ENCODE results near the gene DNAAF1. TPM values are rescaled to one million over a fixed set of nuclear protein-coding genes. Genes with fewer than 3 reads are reported as not detected.

The DNAAF1 gene
- polyA plus RNA-seq, 1 of the 3 experiments (the other 2 are of a cell fraction), result 0.35 TPM

DNA sequence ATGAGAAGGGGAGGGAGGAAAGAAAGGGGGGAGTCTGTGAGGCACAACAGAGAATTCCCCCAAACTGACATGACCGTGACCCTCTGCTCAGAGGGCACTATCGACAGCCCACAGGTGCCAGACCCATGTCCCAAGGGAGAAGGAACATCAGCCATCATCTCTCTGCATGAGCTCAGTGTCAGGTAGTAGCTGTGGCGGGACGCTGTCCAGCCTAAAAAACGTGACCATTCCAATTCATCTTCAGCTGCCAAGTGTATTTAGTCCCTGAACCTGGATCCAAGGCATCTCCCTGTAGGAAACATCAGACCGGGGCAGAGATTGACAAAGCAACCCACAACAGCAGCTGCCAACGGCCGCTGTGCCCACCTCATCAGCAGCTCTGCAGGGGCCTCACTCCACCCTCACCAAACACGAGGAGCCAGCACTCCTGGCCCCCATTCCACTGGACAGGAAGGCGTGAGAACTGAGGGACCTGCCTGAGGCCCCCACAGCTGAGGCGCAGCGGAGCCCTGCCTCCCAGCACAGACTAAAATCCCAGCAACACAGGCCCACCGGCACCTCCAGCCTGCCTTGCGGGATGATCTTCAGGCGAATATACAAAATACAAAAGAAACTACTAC is 33.1 kb downstream of the DNAAF1 start:
- Histone ChIP-seq H3K27me3 (ENCODE audit: insufficient read depth) (no peaks in the 10 kb centered on the region), H3K9me3 (no peaks in the 10 kb centered on the region), H3K27ac (ENCODE audit: low read depth in 2 of 2, low read length in 1 of 2) (no peak overlapping the region), H3K4me1 (ENCODE audit: control insufficient read depth in 1 of 2, insufficient read depth in 2 of 2, low read depth in 1 of 2, low read length in 1 of 2) (peaks cover 0 to 7% of the 10 kb centered on the region in 2 experiments; a peak in 1 of 4 replicates), H3K36me3 (replicated peaks in 1 of 2; ENCODE audit: control insufficient read depth in 1 of 2, insufficient read depth in 2 of 2, low read length in 1 of 2) (peaks cover 0 to 48% of the 10 kb centered on the region in 2 experiments), H4K20me1 (ENCODE audit: insufficient read depth) (0 out of 2 replicates have a peak, but pooled peaks cover 5% of the 10 kb centered on the region), H3F3A (replicated peaks; ENCODE audit: insufficient read depth) (no peaks in the 10 kb centered on the region), H3K79me2 (ENCODE audit: insufficient read depth) (no peaks in the 10 kb centered on the region), H3K9me2 (no peaks in the 10 kb centered on the region), H3K4me2 (no peak overlapping the region), H2AFZ (ENCODE audit: low read depth) (no peak overlapping the region), H3K4me3 (ENCODE audit: low read depth in 2 of 2, low read length in 1 of 2) (no peak overlapping the region), H3K9ac (no peak overlapping the region)
- no peak for DNase-seq
- TF ChIP-seq TAF1 (IDR thresholded peaks at IDR 0.05; ENCODE audit: borderline replicate concordance, low read depth, low read length) (no peak), CHD2 (IDR thresholded peaks at IDR 0.05; ENCODE audit: low read length, partially characterized antibody) (no peak)
- WGBS (ENCODE audit: low lambda C conversion rate), result 95% methylated on average over 7 of the region's 15 CpGs
- POLR2A ChIA-PET, result interaction anchor here (1.2 kb wide), 1 partner anchor 8 kb away, joined by 3 read pairs; the partner anchor contains the start of gene TAF1C
- CTCF ChIA-PET, result interaction anchor here (1.0 to 9.0 kb wide), 8 partner anchors 9 to 221 kb away, joined by 3 to 109 read pairs (median 5); partner anchors contain the start of genes ADAD2 and TAF1C

DNA sequence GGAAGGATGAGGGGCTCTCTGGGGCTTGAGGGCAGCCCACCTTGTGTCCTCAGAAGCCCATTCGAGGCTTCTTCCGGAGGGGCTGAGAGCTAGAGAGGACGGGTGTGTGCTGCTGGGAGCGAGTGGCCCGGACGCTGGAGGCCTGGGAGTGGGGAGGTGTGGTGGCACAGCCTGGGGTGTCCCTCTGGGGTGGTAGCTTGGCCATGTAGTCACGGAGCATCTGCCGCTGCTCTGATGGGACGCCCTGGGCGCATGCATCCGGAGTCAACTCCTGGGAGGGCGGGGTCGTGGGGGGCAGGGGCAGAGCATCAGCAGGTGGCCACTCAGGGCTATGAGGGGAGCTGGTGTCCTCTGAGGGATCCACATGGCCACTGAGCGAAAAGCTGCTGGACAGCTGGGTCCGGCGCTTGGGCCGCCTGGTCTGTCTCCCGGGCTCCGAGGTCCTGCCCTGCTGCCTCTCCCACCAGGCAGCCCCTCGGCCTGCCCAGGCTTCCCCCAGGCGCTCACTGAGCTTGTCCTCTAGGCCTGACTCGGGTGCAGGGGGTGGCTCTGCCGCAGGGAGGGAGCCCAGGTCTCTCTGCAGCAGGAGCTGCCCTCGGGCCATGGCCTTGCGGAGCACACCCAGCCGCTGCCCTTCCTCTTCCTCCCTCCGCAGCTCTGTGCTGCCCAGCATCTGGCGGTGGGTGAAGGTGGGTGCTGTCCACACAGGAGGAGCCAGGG is 33.9 kb downstream of the DNAAF1 start:
- ChIA-PET CTCF (interaction anchor here (0.6 to 9.0 kb wide), 9 partner anchors 8 to 305 kb away, joined by 3 to 109 read pairs (median 3); partner anchors contain the start of gene TAF1C), POLR2A (interaction anchor here (1.2 kb wide), 1 partner anchor 8 kb away, joined by 3 read pairs; the partner anchor contains the start of gene TAF1C)
- no peak overlapping the region for H3K4me3 ChIP-seq (ENCODE audit: low read depth in 2 of 2, low read length in 1 of 2)
- no peak for DNase-seq
- no peaks in the 10 kb centered on the region for H3K27me3 ChIP-seq (ENCODE audit: insufficient read depth)
- H3K9me2 ChIP-seq, result no peaks in the 10 kb centered on the region
- WGBS (ENCODE audit: low lambda C conversion rate), result 97% methylated on average over 12 of the region's 28 CpGs
- H3K4me2 ChIP-seq, result no peak overlapping the region
- no peak overlapping the region for H3K9ac ChIP-seq
- peaks cover 0 to 7% of the 10 kb centered on the region in 2 experiments; a peak in 1 of 4 replicates for H3K4me1 ChIP-seq (ENCODE audit: control insufficient read depth in 1 of 2, insufficient read depth in 2 of 2, low read depth in 1 of 2, low read length in 1 of 2)
- no peak overlapping the region for H3K27ac ChIP-seq (ENCODE audit: low read depth in 2 of 2, low read length in 1 of 2)
- TF ChIP-seq FOXJ3 (CRISPR knock-in tag; IDR thresholded peaks at IDR 0.05) (no peak), TAF1 (IDR thresholded peaks at IDR 0.05; ENCODE audit: borderline replicate concordance, low read depth, low read length) (no peak), FOSL2 (IDR thresholded peaks at IDR 0.05; ENCODE audit: borderline replicate concordance, low read depth) (no peak), NFIC (IDR thresholded peaks at IDR 0.05; ENCODE audit: borderline replicate concordance) (no peak), MXI1 (IDR thresholded peaks at IDR 0.05; ENCODE audit: low read depth, low read length) (no peak), RCOR1 (IDR thresholded peaks at IDR 0.05; ENCODE audit: low read length) (no peak), MEF2A (IDR thresholded peaks at IDR 0.05; ENCODE audit: borderline replicate concordance, low read depth) (no peak), EP300 (IDR thresholded peaks at IDR 0.05; ENCODE audit: borderline replicate concordance in 1 of 2, low read depth in 1 of 2, low read length in 1 of 2) (no peak), NRF1 (IDR thresholded peaks at IDR 0.05; ENCODE audit: low read depth, low read length) (no peak)
- TF ChIP-seq, protein P1, sequence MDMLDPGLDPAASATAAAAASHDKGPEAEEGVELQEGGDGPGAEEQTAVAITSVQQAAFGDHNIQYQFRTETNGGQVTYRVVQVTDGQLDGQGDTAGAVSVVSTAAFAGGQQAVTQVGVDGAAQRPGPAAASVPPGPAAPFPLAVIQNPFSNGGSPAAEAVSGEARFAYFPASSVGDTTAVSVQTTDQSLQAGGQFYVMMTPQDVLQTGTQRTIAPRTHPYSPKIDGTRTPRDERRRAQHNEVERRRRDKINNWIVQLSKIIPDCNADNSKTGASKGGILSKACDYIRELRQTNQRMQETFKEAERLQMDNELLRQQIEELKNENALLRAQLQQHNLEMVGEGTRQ (IDR thresholded peaks at IDR 0.05; ENCODE audit: borderline replicate concordance, low read depth, low read length), result no peak
- H3F3A ChIP-seq (replicated peaks; ENCODE audit: insufficient read depth), result no peaks in the 10 kb centered on the region
- 0 out of 2 replicates have a peak, but pooled peaks cover 5% of the 10 kb centered on the region for H4K20me1 ChIP-seq (ENCODE audit: insufficient read depth)
- H3K79me2 ChIP-seq (ENCODE audit: insufficient read depth), result peaks cover 5% of the 10 kb centered on the region; the same call in 1 of the 2 replicates
- H2AFZ ChIP-seq (ENCODE audit: low read depth), result no peak overlapping the region
- no peaks in the 10 kb centered on the region for H3K9me3 ChIP-seq
- peaks cover 0 to 54% of the 10 kb centered on the region in 2 experiments for H3K36me3 ChIP-seq (replicated peaks in 1 of 2; ENCODE audit: control insufficient read depth in 1 of 2, insufficient read depth in 2 of 2, low read length in 1 of 2)
